Activated CD8-positive, alpha-beta T cell treated with anti-CD3 and anti-CD28 coated beads for 36 hours (primary cell): ENCODE measurements around the gene DOCK11. TPM values are rescaled to one million over a fixed set of nuclear protein-coding genes. Genes with fewer than 3 reads are reported as not detected.
"Not testable (repeated sequence)": the region's sequence is repeated elsewhere in the genome, so short reads cannot be mapped to it uniquely, and the experiment has no call there.

ENCODE experiments used
- ATAC-seq: fragments of 200-7000 bp; cut with Tn5 transposase; one replicate; pipeline ENCODE4 v1.10.0; 2021; ENCODE audit warnings: mild to moderate bottlenecking, moderate library complexity
- CTCF ChIA-PET: fragments of 350-600 bp; sonication (Branson Sonifier 250); formaldehyde crosslinking; loops from one replicate; lab custom pipeline; 2021; ENCODE audit warnings: antibody characterized with exemption; lab: Charles Lee
- POLR2A ChIA-PET: fragments of 350-600 bp; sonication (Branson Sonifier 250); formaldehyde crosslinking; loops from one replicate; lab custom pipeline; 2021; ENCODE audit warnings: antibody characterized with exemption; lab: Charles Lee
- DNase-seq: peaks from one replicate; pipeline ENCODE4 v3.0.0-alpha.2; 2020
- H3K27ac Mint-ChIP-seq: one replicate; pipeline ENCODE4 v1.8.0; 2021; ENCODE audit warnings: mild to moderate bottlenecking, mixed read lengths
- H3K27me3 Mint-ChIP-seq: one replicate; pipeline ENCODE4 v1.8.0; 2021; ENCODE audit warnings: mixed read lengths
- H3K36me3 Mint-ChIP-seq: one replicate; pipeline ENCODE4 v1.8.0; 2021; ENCODE audit warnings: low read depth, mixed read lengths
- H3K4me1 Mint-ChIP-seq: one replicate; pipeline ENCODE4 v1.8.0; 2021; ENCODE audit warnings: low read depth, mixed read lengths
- H3K4me3 Mint-ChIP-seq: one replicate; pipeline ENCODE4 v1.8.0; 2021; ENCODE audit warnings: mild to moderate bottlenecking, moderate library complexity, mixed read lengths
- H3K9me3 Mint-ChIP-seq: one replicate; pipeline ENCODE4 v1.8.0; 2021; ENCODE audit warnings: mixed read lengths
- CTCF ChIP-seq: fragments of 200-600 bp; IDR thresholded peaks from one replicate; pipeline ENCODE4 v1.8.0; 2022; ENCODE audit warnings: antibody characterized with exemption, mild to moderate bottlenecking
- intact Hi-C: fragments of 100-400 bp; cut with micrococcal nuclease; formaldehyde crosslinking; loops from one replicate; pipeline ENCODE4 v1.10.0; 2022
- total RNA-seq, 2 experiments: library from RNA; stranded (reverse); gene quantifications; one replicate each; pipeline ENCODE4 v1.2.3, GENCODE V29; 2021

Gene DOCK11
- total RNA-seq, 2 experiments from 2014 or later, result 45.1 to 49.5 TPM

- ChIA-PET POLR2A (no interaction called here), CTCF (interaction anchor here (1.0 kb wide), 1 partner anchor 137 kb away, joined by 3 read pairs; no protein-coding TSS in a partner anchor)
- H3K4me3 Mint-ChIP-seq, result no peak overlapping the region
These were observed 31.1 kb upstream of the DOCK11 start for GRCh38 chrX:118464501-118464900.

GRCh38 chrX:118468122-118468521 lies 27.5 kb upstream of the DOCK11 start:
- Mint-ChIP-seq H3K4me3 (no peak overlapping the region), H3K36me3 (no peaks in the 10 kb centered on the region), H3K4me1 (no peaks in the 10 kb centered on the region), H3K27ac (no peak overlapping the region), H3K9me3 (peaks cover 4% of the 10 kb centered on the region), H3K27me3 (no peaks in the 10 kb centered on the region)
- CTCF ChIA-PET, result interaction anchor here (4.2 kb wide), 1 partner anchor 8 kb away, joined by 14 read pairs; no protein-coding TSS in a partner anchor
- no peak for ATAC-seq
- intact Hi-C loops, result no loop called here
- TF ChIP-seq CTCF, result no peak
- POLR2A ChIA-PET, result no interaction called here
- DNase-seq, result no peak

More at GRCh38 chrX:118464501-118464900, 31.1 kb upstream of the DOCK11 start:
- Mint-ChIP-seq H3K27ac (no peak overlapping the region), H3K9me3 (no peaks in the 10 kb centered on the region), H3K36me3 (no peaks in the 10 kb centered on the region), H3K4me1 (no peaks in the 10 kb centered on the region), H3K27me3 (no peaks in the 10 kb centered on the region)
- TF ChIP-seq CTCF, result no peak
- no peak for DNase-seq
- ATAC-seq, result no peak
- intact Hi-C loops, result no loop called here

DNA sequence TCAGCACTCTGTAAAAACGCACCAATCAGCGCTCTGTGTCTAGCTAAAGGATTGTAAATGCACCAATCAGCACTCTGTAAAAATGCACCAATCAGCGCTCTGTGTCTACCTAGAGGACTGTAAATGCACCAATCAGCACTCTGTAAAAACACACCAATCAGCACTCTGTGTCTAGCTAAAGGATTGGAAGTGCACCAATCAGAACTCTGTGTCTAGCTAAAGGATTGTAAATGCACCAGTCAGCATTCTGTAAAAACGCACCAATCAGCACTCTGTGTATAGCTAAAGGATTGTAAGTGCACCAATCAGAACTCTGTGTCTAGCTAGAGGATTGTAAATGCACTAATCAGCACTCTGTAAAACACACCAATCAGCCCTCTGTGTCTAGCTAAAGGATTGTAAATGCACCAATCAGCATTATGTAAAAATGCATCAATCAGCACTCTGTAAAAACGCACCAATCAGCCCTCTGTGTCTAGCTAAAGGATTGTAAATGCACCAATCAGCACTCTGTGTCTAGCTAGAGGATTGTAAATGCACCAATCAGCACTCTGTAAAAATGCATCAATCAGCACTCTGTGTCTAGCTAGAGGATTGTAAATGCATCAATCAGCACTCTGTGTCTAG lies 24.8 kb upstream of the DOCK11 start:
- H3K4me3 Mint-ChIP-seq, intact Hi-C loops, H3K27ac Mint-ChIP-seq, DNase-seq, H3K9me3 Mint-ChIP-seq, H3K27me3 Mint-ChIP-seq, H3K4me1 Mint-ChIP-seq, ATAC-seq, H3K36me3 Mint-ChIP-seq: not testable (repeated sequence)
- ChIA-PET POLR2A (interaction anchor here (1.2 kb wide), 1 partner anchor 24 kb away, joined by 3 read pairs; the partner anchor contains the start of gene DOCK11), CTCF (interaction anchor here (0.6 to 4.2 kb wide), 4 partner anchors 11 to 236 kb away, joined by 3 to 14 read pairs (median 4); no protein-coding TSS in a partner anchor)

GRCh38 chrX:118474586-118474985 lies 21.0 kb upstream of the DOCK11 start:
- no peak for ATAC-seq
- DNase-seq, result no peak
- Mint-ChIP-seq H3K4me1 (no peaks in the 10 kb centered on the region), H3K27me3 (no peaks in the 10 kb centered on the region), H3K4me3 (no peak overlapping the region), H3K27ac (no peak overlapping the region), H3K36me3 (no peaks in the 10 kb centered on the region), H3K9me3 (peaks cover 4% of the 10 kb centered on the region)
- ChIA-PET CTCF (no interaction called here), POLR2A (no interaction called here)
- intact Hi-C loops, result no loop called here
- no peak for TF ChIP-seq CTCF

GRCh38 chrX:118475903-118476302 lies 19.7 kb upstream of the DOCK11 start:
- ATAC-seq (no peak), DNase-seq (no peak)
- Mint-ChIP-seq H3K4me1 (no peaks in the 10 kb centered on the region), H3K9me3 (peaks cover 4% of the 10 kb centered on the region), H3K27ac (no peak overlapping the region), H3K27me3 (no peaks in the 10 kb centered on the region), H3K4me3 (no peak overlapping the region), H3K36me3 (no peaks in the 10 kb centered on the region)
- no peak for TF ChIP-seq CTCF
- ChIA-PET POLR2A (no interaction called here), CTCF (no interaction called here)
- intact Hi-C loops, result no loop called here
